HuH-7 (cell line): ENCODE results near the gene PNMA6E.

Source experiments
- DNase-seq: peaks from one replicate; pipeline ENCODE4 v3.0.0; 2011; ENCODE audit warnings: low spot score

The PNMA6E gene

DNA sequence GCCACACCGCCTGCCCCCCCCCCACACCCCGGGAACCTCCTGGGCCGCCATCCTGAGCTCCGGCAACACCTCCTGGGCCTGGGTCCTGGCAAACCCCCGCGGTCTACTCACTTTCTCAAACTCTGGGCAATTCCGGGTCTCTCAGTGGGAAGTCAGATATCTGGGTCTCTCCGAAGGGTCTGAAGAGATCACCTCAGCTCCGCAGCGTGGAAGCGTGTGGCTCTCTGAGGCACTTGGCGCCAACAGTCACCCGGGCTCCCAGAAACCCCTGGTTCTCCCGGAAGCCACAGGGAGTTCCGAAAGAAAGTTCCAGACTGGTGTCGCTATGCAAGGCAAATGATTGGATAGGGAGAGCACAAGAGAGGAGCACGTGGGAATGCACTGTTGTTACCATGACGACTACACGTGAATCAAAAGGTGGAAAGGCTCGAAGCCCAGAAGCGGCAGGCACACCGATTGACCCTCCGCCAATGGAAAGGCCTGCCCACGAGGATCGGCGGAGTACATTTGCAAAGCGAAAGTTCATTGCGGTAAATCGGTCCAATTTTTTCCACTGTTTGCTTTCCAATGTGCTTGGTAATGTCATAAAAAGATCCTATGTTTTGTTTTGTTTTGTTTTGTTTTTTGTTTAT is at the start of gene PNMA6E:
PNMA6E (minus strand) TSS at position 218 of the 632 bp plus-strand sequence. CDS start 2,501 bp downstream, outside the sequence.
- no peak for DNase-seq

DNA sequence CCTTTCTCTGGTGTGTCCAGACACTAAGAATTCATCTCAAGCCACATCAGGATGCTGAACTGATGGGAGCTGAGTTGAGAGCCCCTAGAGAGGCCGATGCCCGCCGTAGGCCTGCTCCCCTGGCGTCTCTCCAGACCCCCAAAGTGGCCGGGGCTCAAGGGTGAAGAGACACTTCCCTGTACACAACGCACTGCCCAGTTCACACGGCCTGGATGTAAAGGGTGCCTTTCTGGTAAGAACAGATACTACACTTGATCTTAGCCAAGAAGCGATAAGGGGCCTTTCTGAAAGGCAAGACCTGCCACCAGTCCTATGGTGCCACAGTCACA is 49.8 kb upstream of the PNMA6E start:
- no peak for DNase-seq

DNA sequence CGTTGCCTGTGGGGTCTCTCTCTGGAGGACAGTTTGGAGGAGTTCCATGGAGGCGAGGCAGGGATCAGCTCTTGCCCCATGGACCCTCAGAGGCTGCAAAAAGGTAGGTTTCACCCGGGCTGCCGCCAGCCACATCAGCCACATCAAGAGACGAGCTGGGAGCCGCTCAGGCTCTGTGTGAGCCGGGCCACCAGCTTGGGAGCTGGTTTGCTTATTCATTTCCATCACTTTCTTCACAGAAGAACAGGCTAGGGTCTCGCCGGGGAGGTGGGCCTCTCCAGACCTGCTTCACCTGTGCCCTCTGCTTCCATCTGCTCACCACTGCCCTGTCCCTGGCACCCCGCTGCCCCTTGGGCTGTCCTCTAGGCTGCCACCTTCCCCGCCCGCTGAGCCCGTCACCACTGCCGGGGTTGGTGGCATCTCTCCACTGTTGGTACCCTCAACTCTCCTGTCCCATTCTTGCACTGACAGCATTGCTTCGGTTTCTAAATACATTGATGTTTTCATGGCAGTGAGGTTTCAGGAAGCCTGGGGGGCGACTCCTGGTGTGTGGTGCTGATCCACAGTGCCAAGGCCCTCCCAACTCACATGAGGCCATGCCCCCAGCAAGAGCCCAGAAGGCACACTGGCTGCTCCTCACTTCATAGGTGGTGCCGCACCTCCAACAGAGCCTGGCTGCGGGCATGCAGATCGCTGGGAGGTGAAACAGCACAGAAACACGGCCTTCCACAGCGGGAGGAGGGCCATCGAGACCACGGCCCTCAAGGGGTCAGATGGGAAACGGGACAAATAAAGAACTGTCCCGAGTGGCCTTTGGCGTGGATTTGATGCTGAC is 49.2 kb upstream of the PNMA6E start:
- no peak for DNase-seq

DNA sequence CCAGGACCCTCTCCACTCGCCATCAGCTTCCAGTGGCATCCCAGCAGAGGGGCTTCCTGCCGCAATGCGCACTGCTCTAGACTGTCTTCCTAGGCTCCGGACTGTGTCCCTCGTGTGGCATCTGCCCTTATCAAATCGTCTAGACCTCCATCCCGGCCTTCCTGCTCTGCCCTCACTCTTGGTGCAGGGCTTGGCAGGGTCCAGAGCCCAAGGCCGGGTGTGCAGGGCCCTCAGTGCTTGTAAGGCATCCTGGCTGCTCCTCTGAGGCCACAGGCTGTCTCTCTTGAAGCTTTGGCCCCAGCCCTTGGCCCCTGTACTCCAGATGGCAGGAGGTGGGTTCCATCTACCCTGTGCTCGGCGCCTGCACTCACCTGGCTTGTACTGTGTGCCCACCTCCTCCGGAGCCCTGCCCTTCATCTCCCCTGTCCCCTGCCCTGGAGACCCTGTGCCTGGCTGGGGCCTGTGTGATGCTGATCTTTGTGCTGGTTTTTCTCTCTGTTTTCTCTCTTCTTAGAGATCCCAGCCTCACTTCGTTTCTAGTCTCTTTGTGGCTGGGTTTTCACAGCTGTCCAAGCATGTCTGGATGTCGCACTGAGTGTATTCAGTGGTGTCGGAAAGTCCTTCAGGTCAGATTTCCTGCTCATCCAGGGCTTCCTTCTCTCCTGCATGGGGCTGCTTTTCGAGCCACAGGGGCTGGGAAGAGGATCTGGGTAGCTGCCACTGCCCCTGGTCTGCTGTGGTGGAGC is 48.4 kb upstream of the PNMA6E start:
- DNase-seq = no peak

DNA sequence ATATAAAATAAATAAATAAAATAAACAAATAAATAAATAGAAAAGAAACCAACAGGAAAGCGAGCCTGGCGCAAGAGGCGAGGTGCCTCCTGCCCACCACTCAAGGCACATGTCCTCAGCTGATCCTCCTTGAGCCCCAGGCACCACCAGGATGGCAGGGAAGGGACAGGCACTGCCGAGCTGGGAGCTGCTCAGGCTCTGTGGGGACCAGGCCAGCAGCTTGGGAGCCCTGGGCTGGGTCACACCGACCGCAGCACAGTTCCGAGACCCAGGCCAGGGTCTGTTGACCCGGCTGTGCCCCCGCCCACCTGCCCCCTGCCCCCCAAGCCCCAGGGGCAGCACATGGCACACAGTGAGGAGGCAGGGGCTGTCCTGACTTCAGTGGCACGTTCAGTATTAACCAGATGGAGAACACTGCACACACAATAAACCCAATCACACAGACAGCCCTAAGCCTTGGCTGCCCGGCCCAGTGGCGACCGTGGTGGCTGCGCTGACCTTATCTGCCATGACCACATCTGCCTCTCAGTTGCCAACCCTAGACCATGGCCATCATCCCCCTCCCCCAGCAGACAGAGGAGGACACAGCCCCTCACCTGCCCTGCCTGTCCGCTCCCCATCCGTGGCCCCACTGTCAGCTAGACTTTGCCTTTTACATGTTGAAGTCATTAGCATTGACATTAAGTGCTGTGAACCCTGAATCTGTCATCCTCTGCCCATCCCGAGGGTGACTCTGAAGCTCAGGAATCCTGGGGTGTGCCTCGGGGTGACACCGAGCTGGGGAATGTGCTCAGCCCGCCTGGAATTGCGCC is 47.6 kb upstream of the PNMA6E start:
- DNase-seq = no peak

DNA sequence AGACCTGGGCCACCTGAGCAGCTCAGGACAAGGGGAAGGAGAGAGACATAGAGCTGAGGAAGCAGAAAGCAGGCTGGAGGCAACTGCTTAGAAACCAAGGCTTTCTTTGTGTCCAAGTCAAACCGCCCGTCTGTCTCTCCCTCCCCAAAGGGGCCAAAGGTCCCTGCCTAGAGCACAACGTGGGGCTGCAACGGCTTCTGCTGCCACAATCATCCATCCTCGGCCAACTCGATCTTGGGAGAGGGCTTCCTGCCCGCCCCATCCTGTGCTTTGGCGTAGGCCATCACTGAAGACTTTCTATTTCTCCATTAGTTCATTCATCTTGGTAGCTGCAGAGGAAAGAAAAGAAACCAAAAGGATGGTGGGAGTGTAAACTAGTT is 46.4 kb upstream of the PNMA6E start:
- no peak for DNase-seq

DNA sequence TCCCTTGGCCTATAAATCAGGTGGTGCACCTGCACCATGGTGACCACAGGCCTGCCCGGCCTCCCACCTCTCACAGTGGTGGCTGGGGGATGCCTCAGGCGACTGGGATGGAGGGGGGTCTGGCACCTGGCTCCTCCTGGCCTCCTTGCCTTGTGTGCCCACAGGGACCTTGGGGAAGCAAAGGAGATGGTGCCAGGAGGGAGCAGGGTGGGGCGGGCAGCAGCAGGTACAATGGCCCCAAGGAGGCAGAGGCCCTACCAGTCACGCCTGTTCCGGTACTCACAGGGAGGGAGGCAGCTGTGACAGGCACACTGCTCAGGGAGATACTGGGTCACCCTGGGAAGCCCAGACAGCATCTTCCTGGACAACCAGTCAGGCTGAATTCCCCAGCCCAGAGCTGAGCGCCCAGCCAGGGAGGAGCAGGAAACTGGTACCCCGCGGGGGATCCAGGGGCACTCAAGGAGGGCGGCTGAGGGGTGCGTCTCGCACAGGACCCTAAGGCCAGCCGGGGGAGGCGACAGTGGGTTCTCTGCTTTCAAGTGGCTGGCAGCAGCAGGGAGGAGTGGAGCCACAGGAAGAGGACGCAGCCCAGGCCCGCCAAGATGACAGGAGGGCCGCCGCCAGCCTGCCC is 45.9 kb upstream of the PNMA6E start:
- no peak for DNase-seq

DNA sequence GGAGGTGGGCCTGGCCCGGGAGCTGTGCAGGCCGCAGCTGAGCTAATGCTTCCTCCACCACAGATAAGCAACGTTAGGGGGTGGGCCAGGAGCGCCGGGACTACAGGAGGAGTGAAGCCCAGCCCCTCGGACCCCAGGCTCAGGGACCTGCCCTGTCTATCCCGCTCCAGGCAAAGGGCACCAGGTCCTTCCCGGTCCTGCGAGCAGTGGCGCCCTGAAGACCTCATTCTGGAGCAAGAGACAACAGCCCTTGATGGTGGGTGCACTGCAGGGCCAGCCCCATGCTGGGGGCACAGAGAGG is 45.4 kb upstream of the PNMA6E start:
- DNase-seq = no peak

DNA sequence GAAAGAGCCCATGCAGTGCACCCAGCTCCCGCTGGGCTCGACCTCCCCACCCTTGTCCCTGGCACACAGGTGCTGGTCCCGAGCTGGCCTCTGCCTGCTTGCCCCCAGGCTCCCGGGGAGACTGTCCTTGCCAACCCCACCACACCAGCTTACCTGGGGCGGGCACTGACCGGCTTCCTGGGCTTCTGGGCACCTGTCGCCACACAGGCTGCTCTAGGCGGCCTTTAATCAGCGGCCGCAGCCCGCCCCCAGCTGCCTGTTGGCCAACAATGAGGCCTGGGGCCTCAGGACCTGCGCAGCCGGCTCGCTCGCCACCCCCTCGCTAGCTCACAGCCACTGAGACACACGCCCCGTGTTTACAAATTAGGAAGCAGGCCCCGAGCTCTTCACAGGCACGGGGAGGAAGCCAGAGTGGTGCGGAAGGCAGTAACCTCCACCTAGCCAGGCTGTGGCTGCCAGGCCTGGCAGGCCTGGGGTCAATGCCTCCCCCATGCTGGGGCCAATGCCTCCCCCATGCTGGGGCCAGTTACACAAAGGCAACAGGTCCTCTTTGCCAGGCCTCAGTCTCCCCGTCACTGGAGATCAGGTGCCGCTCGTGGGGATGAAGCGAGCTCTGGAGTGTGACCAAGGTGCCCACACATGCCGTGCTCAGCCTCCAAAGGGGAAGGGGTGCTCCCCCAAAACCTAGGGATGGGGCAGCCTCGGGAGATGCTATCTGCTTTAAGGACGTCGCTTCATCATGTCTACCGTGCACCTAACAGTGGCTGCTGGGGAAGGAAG is 44.9 kb upstream of the PNMA6E start, which contains the start of gene TREX2:
TREX2 (minus strand) TSS at position 201 of the 780 bp plus-strand sequence. CDS start 626 bp downstream, outside the sequence.
- no peak for DNase-seq

DNA sequence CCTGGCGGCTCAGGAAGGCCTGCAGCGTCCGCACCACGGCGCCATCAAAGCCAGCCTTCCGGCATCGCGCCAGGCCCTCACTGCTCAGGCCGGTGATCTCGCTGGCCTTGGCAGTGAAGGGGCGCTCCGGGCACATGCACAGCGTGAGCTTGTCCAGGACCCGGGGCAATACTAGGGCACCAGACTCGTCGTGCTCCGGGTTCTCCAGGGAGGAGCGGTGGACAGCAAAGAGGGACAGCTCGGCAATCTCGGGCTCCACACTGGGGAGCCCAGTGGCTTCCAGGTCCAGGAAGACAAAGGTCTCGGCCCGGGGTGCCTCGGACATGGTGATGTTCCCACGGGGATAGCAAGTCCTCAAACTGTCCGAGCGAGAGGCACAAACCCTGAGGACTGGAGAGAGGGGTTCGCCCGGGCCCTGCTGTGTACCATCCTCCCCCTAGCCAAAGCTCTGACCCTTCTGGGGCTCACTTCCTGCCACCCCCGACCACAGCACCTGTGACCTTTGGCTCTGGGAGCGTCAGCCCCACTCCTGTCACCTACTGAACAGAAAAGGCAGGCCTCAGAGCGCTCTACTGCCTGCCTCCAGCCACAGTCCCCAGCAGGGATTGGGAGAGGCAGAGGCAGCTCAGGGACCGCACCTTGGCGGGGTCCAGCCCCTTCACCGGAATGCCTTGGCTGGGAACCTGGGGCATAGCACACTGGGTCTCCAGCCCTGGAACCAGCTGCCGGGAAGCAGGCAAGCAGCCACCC is 44.1 kb upstream of the PNMA6E start:
- no peak for DNase-seq

DNA sequence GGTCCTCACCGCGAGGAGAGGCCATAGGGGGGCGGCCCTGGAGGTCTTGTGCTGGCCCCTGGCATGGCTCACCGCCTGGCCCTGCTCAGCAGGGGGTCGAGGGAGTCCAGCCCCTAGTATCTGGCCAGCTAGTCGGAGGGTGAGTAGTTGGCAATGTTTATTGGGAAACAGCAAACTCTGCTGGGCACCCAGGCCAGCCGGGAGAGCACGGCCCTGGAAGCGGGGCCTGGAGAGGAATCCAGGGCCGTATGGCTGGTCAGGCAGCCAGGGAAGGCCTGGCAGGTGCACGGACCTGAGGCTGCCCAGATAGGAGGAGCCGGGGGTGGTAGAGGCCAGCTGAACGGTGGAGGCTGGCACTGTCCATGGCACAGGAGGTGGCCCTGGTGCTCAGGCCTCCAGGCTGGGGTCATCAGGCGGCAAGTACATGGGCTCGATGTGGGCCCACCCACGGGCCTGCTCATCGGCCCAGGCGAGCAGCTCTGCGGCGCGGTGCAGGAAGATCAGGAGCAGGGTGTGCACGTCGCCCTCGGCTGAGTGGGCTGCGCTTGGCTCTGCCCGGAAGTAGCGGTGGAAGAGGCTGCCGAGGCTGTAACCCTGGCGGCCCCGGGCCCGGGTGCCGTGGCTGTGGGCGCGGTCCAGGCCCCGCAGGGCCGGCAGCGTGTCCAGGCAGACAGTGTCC is 43.3 kb upstream of the PNMA6E start:
- no peak for DNase-seq

DNA sequence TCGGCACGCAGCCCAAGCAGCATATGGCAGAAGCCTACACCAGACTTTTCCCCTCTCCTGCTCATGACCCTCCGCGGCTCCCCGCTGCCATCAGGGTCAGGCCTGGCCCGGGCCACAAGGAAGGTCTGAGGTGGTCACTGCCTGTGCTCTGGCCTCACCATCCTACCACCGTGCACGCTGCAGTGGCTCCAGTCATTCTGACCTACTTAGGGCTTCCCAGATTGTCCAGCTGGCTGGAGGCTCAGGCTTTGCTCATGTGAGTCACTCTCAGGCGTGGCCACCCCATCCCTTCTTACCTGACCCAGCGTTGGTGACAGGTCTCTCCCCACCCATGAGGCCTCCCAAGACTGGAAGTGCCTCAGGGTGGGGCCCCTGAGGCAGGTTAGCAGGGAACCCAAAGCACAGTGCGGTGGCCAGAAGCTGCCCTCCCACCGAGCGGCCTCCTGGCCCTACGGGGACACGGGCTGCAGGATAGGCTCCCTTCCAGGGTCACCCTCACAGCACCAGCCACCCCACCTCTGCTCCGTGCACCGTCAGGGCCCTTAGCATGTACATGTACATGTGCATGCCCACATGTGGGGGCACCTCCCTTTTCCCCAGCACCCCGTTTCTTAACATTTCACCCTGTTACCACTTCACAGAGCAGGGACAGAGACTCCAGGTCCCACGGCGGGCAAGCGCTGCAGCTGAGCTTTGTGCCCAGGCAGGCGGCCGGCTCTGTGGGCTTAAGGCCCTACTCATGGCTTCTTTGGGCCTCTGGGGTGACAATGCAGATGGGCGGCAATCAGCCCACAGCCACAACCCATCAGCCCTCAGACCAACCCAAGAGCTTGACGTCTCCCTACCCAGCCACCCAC is 42.6 kb upstream of the PNMA6E start:
- DNase-seq = no peak

DNA sequence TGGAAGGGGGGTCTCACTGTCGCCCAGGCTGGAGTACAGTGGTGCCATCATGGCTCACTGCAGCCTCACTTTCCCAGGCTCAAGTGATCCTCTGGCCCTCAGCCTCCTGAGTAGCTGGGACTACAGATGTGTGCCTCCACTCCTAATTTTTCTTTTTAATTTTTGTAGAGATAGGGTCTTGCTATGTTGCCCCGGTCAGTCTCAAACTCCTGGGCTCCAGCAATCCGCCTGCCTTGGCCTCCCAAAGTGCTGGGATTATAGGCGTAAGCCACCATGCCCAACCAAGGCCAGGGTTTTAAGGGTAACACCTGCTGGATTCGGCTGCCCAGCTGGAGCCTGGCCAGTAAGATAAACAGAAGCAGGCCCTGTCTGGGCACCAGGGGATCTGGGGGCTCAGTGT is 41.3 kb upstream of the PNMA6E start:
- no peak for DNase-seq

DNA sequence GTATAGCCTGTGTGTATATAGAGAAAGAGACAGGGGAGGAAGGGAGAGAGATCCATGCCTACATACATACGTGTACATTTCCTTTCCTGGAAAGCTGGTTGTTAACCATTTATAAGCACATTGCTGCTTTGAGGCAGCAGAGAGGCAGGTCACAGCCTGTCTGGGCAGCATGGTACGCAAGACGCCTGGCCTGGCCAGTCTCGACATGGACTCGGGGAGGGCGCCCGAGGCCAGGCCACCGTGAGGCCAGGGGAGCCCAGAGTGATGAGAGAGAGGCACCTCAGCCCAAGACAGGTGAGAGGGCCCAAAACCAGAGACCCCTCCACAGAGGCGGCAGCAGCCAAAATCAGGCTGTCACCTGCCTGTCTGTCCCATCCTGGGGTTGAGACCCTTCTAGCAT is 40.8 kb upstream of the PNMA6E start:
- no peak for DNase-seq

DNA sequence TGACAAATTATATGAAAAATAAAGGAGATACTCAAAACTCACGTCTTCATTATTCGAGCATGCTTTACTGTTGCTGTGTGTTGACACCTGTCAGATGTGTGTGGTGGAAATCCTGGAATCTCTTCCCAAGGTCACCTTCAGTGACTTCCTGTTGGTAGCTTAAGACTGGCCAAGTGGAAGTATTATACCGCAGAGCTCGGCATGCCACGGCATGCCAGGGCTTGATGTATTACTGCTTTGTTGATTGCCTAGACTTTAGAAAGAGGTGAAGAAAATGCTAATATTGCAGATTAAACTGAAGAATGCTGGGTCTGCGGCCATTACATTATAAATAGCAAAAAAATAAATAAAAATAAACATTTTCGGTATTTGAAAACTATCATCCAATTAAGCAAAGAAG is 40.1 kb upstream of the PNMA6E start:
- no peak for DNase-seq

DNA sequence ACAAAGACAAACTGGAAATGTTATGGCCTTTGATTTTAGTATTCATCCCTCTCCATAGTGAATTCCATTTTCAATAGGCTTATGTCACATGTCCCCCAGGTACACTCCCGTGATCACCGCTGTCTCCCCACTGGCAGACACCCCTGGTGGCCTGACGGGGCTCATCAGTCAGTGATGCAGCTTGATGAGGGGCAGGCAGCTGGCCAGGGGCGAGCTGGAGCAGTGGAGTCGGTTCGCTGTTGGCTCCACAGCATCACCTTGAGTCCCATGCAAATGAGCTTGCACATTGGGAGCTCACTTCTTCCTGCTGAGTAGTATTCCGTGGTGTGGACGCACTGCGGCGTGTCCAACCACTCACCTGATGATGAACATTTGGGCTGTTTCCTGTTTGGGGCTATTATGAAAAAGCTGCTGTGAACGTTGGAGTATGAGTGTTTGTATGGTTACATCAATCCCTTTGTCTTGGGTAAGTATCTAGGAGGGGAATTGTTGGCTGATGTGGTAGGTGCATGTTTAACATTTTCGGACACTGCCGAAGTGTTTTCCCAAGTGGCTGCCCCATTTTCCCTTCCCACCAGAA is 39.5 kb upstream of the PNMA6E start:
- no peak for DNase-seq

DNA sequence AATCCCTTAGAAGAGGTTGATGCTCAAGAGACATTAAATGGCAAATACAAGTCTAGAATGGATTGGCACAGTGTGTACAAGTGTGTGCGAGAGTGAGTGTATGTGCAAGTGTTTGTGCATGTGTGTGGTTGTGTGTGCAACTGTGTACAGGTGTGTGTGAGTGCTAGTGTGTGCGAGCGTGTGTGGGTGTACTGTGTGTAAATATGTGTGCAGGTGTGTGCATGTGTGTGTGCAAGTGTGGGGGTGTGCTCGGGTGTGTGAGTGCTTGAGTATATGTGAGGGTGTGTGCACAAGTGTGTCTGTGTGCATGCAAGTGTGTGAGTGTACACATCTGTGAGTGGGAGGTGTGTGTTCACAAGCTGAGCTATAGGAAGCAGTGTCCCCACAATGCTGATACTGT is 38.8 kb upstream of the PNMA6E start:
- no peak for DNase-seq

DNA sequence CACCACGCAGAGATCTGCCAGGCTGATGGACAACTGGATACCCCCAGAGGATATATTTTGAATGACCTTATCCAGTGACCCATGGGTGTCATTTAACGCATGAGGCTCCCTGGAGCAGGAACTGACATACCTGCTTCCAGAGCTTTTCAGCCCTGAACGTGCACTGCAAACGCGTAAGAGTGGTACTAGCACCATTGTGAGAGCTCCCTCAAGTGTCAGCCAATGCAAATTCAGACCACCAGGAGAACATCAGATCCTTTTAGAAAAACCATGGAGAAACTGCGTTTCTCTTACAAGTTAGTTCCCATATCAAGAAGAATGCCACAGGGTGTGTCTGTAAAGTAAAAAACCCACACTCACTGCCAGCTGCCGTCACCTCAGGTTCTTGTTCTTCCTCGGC is 37.4 kb upstream of the PNMA6E start:
- peak; percentile 47 for DNase-seq
